HG02759 (cell line): ENCODE measurements around the gene GPR108.
"Not testable (repeated sequence)": the region's sequence is repeated elsewhere in the genome, so short reads cannot be mapped to it uniquely, and the experiment has no call there.

Experiments used
- ATAC-seq: cut with Tn5 transposase; IDR thresholded peaks from one replicate; pipeline ENCODE4 v1.9.1; 2021; ENCODE audit warnings: mild to moderate bottlenecking, moderate library complexity; ENCODE audit not compliant: unreplicated experiment

GPR108 gene

DNA sequence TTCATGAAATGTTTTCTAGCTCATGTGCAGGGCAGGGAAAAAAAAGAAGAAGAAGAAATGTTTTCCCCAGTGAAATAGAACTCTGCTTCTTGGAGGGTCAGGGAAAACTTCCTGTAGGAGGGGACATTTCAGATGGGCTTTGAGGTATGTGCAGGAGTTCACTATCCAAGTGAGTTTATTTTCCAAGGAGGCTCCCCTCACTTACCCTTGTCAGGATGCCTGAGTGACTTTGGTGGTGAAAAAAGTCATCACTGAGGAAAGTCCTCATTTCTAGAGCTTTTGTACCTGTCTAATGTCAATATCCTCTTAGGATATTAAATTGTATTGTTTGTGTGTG is 16.3 kb downstream of the GPR108 start:
- no peak for ATAC-seq

DNA sequence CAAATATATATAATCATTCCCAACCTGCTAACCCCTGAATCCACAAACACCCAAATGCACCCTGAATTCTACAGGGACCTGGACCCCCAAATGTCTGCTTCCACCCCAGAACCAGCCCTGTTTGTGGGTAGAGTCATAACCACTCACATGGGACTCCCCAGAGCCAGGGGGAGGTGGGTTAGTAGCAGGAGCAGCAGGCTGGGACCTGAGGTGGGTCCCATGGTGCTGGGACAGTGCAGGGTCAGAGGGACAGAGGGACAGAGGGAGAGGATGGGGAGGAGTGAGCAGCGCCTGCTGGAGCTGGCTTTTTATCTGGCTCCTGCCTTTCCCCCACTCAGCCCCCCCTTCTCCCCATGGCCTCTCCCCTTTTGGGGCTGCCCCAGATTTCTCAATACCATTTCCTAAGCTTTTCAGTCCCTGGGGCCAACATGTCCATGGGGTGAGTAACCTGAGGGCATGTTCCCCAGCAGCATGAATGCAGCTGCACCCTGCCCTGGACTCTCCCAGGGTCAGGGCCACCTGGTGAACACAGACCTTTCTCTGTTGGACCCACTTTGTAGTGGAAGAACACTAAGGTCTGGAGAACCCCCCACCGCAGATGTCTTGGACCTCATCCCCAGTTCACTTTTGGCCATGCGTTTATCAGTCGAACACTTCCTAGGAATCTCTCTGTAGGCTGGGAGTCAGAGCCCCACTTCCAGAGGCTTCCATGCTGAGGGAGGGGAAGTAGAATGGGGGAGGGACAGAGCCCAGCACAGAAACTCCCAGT is 16.8 kb downstream of the GPR108 start, which contains the start of gene C3:
Gene C3 (minus strand): TSS at position 282 of the 769 bp plus-strand sequence. CDS start 61 bp downstream, at position 221.
- no peak for ATAC-seq

DNA sequence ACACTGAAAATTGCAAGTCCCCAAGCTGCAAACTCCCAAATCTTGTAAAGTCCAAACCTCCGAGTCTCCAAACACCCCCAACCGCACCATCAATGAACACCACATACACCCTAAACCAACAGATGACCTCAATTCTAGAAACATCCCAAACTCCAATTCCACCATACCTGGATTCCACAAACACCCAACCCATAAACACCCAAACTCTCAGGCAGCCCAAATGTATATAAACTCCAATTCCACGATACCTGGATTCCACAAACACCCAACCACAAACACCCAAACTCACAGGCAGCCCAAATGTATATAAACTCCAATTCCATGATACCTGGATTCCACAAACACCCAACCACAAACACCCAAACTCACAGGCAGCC is 17.4 kb downstream of the GPR108 start:
- no peak for ATAC-seq

DNA sequence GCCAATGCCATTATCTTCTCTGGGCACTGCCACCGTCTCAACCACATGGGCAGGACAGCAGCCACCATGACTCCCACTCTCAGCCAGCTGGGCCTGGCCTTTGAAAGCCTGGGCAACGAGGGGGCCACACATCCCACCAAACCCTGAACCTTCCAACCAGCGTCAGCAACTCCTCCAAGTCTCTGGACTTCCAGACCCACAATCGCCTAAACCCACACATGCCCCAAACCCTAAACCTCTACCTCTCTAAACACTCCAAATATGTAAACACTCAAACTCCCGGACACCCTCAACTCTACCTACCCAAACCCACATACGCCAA is 17.9 kb downstream of the GPR108 start:
- ATAC-seq = no peak

DNA sequence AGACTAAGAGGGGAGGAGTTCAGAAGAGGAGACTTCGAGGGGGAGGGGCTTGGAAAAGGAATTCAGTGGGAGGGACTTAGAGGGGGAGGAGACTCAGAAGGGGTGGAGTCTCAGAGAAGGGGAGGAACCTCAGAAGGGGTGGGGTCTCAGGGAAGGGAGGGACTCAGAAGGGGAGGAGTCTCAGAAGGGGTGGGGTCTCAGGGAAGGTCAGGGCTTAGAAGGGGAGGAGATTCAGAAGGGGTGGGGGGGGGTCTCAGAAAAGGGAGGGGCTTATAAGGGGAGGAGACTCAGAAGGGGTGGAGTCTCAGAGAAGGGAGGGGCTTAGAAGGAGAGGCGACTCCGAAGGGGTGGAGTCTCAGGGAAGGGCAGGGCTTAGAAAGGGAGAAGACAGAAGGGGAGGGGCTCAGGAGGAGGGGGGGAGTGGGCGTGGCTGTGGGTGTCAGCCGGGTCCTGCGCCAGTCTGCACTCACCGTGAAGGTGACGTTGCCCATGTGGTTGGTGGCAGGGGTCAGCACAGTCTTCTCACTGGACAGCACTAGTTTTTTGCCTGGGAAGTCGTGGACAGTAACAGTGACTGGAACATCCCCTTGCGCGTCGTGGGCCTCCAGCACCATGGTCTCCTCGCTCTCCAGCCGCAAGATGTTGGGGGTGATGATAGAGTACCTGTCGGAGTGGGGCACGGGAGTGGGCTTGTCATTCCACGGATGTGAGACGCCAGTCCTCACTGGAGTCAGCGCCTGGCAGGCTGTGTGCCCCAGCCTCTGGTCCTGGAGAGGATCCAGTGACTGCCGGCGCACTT is 18.4 kb downstream of the GPR108 start:
- ATAC-seq = no peak

DNA sequence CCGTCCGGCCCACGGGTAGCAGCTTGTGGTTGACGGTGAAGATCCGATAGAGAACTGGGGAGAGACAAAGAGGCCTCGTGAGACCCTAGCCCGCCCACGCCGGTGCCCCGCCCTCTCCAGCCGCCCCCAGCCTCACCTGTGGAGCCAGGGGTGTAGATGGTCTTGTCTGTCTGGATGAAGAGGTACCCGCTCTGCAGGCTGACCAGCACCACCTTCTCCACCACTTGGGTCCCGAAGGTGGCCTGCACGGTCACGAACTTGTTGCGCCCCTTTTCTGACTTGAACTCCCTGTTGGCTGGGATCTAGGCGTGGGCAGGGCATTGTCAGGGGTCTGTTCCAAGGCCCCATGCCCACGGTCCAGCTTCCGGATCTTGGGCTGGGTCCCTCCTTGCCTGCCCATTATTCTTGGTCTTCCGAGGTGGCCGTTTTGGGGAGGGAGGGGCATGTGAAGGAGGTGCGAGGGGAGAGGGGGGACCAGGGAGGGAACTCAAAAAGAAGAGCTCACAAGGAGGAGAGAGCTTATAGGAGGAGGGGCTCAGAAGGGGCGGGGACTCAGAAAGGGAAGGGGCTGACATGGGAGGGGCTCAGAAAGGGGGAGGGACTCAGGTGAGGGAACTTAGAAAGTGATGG is 19.2 kb downstream of the GPR108 start:
- no peak for ATAC-seq

DNA sequence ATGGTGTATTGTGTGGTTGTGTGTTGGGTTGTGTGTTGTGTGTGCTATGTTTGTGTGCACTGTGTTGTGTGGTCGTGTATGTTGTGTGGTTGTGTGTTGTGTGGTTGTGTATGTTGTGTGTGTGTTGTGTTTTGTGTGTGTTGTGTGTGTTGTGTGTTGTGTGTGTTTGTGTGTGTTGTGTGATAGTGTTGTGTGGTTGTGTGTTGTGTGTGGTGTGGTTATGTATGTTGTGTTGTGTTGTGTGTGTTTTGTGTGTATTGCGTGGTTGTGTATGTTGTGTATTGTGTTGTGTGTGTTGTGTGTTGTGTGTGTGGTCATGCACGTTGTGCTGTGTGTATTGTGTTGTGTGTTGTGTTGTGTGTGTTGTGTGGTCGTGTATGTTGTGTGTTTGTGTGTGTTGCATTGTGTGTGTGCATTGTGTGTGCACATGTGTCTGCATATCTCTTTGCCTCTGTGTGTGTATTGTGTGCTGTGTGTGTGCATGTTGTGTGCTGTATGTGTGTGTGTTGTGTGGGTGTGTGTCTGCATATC is 19.9 kb downstream of the GPR108 start:
- no peak for ATAC-seq

DNA sequence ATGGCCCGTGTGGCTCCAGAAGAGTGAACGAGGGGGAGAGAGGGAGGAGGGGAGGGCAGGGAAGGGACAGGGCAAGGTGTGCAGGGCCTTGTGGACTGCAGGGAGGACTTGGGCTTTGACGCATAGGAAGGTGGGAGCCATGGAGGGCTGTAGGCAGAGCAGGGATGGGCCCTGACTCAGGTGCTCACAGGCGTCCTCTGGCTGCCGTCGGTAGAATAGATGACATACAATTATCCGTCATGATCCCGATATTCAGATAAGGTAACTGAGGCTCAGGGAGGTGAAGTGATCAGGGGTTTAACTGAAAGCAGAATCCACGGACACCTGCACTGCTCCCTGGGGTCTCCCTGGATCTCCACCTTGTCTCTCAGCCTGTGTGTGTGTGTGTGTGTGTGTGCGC is 20.3 kb downstream of the GPR108 start:
- no peak for ATAC-seq

DNA sequence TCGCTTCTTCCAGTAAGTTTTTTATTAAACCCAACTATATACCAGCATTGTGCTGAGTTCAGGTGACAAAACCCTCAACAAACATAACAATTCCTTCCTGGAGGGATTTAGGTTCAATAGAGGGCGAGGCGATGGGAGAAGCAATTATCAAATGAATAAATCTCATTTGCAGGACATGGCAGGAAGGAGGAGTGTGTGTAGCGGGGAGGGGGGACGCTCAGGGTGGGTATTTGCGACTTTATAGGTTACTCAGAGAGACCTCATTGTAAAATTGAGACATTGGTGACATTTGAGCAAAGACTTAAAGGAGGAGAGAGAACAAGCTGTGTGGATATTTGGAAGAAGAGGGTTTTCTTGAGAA is 20.8 kb downstream of the GPR108 start:
- ATAC-seq = no peak

DNA sequence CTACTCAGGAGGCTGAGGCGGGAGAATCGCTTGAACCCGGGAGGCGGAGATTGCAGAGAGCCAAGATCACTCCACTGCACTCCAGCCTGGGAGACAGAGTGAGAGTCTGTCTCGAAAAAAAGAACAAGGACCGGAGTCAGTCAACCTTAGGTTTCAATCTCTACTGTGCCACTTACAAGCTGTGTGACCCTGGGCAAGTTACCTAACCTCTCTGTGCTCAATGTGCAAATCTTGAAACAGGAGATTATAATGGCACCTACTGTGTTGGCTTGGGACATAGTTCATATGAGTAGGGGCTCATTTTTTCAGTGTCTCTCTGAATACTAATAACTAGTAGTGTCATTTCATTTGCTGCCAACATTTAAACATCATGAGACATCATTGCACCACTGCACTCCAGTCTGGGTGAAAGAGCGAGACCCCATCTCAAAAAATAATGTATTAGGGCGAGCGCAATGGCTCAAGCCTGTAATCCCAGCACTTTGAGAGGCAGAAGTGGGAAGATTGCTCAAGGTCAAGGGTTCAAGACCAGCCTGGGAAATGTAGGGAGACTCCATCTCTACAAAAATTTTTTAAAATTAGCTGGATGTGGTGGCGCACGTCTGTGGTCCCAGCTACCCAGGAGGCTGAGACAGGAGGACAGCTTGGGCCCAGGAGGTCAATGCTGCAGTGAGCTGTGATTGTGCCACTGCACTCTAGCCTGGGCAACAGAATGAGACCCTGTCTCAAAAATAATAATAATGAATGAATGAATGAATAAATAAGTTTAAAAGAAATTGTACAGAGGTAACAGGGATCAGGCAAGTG is 22.4 kb downstream of the GPR108 start:
- no peak for ATAC-seq

DNA sequence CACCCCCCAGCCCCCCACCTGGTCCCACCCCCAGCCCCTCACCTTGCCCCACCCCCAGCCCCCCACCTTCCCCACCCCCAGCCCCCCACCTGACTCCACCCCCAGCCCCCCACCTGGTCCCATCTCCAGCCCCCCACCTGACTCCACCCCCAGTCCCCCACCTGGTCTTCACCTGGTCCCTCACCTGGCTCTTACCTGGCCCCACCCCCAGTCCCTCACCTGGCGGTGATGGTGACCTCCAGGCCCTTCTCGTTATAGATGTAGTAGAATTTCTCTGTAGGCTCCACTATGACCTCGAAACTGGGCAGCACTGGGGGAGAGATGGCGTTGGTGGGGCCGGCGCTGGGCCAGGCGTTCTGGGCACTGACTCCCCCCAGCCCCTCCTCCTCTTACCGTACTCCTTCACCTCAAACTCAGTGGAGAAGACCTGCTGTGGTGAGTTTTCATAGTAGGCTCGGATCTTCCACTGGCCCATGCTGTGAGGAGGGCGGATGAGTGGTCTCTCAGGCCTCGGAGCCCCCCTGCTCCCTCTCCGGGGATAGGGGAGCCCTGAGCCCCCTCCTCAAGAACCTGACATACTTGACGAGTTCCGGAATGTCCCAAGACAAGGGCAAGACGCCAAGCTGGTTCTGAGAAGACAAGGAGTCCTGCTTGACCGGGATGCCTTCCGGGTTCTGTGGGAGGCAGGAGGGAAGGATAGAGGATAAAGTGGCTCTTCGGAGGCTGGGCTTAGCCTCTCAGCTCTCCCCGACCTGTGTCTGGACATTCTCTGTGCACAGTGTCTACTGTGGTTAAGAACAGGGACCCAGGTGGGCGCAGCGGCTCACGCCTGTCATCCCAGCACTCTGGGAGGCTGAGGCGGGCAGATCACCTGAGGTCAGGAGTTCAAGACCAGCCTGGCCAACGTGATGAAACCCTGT is 23.3 kb downstream of the GPR108 start:
- no peak for ATAC-seq

DNA sequence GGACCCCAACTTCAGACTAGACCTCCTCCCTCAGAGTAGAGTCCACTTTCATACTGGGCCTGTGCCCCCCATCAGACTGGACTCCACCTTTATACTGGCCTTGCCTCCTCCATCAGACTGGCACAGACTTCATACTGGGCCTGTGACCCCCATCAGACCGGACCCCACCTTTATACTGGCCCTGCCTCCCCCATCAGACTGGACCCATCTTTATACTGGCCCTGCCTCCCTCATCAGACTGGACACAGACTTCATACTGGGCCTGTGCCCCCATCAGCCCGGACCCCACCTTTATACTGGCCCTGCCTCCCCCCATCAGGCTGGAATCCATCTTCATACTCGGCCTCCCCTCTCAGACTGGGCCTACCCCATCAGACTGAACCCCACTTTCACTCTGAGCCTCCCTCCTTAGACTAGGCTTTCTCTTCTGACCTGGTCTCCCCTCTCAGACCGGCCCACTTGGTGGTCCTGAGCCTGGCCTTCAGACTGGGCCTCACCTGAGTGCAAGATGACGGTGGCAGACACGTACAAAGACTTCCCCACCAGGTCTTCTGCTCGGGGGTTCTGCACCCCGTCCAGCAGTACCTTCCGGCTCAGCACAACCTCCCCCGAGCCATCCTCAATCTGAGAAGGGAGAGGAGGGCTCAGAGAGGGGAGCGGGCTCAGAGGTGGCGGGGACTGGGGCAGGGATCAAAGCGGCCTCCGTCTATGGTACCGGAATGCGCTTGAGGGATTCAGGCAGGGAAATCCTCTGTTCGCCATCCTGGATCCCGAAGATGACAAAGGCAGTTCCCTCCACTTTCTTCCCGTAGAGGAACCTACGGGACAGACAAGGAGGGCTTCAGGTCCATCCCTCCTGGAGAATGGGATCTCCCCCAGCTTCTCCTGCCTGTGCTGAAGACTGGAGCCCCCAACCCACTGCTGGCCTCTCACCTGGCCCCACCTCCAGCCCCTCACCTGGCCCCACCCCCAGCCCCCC is 24.4 kb downstream of the GPR108 start:
- no peak for ATAC-seq

DNA sequence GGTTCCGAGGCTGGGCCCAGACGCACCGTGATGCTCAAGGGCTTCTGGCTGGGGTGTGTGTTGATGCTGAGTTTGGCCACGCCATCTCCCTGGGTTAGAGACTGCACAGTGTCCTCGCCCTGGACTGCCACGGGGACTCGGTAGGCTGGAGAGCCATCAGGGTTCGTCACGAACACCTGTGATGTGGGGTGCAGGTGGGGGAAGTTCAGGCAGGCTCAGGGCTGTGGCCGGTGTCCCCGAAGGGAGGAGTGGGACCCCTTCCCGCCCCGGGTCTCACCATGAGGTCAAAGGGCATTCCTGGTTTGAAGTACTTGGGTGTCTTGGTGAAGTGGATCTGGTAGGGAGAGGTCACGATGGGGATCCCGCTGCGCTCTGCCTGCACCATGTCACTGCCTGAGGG is 25.1 kb downstream of the GPR108 start:
- ATAC-seq = no peak

DNA sequence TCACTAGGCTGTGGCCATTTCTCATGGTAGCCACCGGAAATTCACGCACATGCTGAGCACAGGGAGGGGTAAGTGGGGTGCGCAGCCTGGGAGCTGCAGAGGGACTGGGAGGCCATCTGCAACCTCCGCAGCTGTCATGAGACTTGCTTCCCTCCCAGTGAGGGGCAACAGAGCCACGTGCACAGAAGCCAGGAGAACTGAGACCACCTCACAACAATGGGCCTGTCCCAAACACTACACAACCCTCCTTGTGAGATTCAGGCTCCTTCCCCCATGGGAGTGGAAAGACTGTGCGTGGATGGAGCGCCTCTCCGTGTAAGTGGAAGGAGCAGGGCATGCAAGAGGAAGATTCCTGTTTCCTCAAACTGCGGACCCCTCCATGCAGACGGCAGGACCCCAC is 25.8 kb downstream of the GPR108 start:
- ATAC-seq = no peak

DNA sequence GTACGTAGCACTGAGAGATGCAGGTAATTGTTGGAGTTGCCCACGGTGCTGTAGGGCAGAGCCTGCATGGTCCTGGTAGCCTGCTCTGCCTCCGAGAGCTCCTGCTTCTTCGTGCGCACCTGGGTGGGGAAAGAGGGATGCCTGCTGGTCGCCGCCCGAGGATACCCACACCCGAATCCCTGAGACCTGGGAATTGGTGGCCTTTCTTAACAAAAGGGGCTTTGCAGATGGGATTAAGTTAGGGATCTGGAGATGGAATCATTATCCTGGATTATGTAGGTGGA is 26.4 kb downstream of the GPR108 start:
- no peak for ATAC-seq

DNA sequence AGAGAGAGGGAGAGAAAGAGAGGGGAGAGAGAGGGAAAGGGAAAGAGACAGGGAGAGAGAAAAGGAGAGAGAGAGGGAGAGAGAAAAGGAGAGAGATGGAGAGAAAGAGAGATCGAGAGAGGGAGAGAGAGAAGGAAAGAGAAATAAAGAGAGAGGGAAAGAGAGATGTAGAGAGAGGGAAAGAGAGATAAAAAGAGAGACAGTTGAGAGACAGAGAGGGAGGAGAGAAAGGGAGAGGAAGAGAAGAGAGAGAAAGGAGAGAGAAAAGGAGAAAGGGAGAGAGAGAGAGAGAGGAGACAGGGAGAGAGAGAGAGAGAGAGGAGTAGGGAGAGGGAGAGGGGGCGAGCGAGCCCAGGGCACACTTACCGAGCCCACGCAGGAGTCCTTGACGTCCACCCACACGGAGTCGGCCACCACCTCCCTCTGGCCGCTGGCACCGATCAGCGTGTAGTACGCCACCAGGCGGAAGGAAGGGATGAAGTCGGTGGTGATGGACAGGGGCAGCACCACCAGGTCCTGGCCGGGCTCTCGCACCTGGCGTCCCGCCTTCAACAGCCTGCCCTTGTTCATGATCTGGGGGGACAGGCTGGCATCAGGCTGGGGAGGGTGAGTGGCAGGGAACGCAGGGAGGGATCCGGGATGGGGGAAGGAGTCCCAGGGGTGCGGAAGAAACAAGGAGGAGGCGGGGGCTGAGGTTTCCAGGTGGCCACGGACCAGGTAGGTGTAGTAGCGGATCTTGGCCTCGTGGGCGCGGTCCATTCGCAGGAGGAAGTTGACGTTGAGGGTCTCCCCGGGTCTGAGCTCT is 26.9 kb downstream of the GPR108 start:
- no peak for ATAC-seq

DNA sequence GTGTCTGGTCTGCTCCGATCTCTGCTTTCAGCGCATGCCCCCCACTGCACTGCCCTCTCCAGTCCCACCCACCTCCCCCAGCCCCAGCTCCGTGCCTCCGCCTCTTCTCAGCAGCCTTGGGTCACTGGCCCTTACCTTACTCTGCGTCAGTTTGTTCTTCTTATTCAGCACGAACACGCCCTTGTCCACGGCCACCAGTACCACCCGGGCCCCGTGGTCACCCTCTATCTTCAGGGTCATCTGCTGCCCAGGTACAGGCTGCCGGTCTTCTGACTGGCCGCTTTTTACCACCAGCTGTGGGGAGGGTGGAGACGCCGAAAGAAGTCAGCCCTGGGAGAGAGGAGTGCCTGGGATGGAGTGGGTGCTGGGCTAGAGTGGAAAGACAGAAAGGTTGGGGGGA is 27.8 kb downstream of the GPR108 start:
- ATAC-seq = no peak

DNA sequence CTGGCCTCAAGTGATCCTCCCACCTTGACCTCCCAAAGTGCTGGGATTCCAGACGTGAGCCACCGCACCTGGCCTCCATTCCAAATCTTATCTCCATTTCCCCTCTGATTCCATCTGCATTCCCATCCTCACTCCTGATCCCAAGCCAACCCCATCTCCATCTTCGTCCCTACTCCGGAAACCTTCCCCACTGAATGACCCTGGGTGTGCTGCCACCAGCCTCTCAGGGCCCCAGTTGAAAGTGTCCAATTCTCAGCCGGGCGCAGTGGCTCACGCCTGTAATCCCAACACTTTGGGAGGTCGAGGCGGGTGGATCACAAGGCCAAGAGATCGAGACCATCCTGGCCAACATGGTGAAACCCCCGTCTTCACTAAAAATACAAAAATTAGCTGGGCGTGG is 28.5 kb downstream of the GPR108 start:
- ATAC-seq = not testable (repeated sequence)
